ENCODE results near the gene AKAP12.

AKAP12 gene, protein sequence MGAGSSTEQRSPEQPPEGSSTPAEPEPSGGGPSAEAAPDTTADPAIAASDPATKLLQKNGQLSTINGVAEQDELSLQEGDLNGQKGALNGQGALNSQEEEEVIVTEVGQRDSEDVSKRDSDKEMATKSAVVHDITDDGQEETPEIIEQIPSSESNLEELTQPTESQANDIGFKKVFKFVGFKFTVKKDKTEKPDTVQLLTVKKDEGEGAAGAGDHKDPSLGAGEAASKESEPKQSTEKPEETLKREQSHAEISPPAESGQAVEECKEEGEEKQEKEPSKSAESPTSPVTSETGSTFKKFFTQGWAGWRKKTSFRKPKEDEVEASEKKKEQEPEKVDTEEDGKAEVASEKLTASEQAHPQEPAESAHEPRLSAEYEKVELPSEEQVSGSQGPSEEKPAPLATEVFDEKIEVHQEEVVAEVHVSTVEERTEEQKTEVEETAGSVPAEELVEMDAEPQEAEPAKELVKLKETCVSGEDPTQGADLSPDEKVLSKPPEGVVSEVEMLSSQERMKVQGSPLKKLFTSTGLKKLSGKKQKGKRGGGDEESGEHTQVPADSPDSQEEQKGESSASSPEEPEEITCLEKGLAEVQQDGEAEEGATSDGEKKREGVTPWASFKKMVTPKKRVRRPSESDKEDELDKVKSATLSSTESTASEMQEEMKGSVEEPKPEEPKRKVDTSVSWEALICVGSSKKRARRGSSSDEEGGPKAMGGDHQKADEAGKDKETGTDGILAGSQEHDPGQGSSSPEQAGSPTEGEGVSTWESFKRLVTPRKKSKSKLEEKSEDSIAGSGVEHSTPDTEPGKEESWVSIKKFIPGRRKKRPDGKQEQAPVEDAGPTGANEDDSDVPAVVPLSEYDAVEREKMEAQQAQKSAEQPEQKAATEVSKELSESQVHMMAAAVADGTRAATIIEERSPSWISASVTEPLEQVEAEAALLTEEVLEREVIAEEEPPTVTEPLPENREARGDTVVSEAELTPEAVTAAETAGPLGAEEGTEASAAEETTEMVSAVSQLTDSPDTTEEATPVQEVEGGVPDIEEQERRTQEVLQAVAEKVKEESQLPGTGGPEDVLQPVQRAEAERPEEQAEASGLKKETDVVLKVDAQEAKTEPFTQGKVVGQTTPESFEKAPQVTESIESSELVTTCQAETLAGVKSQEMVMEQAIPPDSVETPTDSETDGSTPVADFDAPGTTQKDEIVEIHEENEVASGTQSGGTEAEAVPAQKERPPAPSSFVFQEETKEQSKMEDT (N-terminal part only)

DNA sequence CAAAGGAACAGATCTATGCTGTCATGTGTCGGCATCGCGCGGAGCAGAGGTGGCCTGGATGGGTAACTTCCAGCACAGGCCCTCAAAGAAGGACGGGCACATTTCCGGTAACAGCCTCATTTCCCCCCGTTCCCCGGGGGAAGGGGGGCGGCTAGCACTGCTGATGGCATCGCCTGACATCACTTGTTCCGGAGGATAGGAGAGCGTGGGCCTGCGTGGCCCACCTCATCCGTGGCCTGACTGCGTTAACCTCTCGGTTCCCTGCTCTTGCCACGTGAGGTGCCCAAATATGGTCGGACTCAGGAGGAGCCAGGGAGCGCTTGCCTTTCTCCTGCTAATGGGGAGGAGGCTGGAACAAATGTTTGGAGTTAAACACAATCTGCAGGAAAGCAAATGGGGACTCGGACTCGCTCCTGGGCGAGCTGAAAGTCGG, at the start of gene AKAP12:
Gene AKAP12, plus strand, starts transcription at position 365 of the 433 bp plus-strand sequence. CDS start 596 bp downstream, outside the sequence.
- TF ChIP-seq, protein P1, sequence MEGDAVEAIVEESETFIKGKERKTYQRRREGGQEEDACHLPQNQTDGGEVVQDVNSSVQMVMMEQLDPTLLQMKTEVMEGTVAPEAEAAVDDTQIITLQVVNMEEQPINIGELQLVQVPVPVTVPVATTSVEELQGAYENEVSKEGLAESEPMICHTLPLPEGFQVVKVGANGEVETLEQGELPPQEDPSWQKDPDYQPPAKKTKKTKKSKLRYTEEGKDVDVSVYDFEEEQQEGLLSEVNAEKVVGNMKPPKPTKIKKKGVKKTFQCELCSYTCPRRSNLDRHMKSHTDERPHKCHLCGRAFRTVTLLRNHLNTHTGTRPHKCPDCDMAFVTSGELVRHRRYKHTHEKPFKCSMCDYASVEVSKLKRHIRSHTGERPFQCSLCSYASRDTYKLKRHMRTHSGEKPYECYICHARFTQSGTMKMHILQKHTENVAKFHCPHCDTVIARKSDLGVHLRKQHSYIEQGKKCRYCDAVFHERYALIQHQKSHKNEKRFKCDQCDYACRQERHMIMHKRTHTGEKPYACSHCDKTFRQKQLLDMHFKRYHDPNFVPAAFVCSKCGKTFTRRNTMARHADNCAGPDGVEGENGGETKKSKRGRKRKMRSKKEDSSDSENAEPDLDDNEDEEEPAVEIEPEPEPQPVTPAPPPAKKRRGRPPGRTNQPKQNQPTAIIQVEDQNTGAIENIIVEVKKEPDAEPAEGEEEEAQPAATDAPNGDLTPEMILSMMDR (IDR thresholded peaks at IDR 0.05; ENCODE audit: extremely low read depth, missing control alignments) = no peak
- DNase-seq (ENCODE audit: low spot score) = no peak

DNA sequence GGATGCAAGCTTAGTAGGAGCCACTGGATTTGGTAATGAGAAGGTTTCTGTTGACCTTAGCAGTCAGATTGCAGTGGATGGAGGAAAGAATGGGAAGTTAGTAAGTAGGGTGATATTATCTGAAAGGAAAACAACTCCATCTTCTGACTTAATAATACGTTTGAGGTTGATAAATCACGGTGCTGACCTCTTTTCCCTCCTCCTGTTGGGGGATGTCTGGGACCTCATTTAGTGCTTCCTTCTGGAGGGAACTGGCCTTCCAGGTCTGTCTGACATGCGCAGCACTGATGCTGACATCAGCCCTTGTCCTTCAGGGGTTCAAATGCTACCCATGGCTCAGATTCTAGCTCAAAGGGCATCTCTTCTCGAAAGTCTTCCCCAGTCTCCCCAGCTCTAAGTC, 48.2 kb upstream of the AKAP12 start:
- no peak for DNase-seq (ENCODE audit: low spot score)
- TF ChIP-seq, protein P1 (IDR thresholded peaks at IDR 0.05; ENCODE audit: extremely low read depth, missing control alignments) = no peak

DNA sequence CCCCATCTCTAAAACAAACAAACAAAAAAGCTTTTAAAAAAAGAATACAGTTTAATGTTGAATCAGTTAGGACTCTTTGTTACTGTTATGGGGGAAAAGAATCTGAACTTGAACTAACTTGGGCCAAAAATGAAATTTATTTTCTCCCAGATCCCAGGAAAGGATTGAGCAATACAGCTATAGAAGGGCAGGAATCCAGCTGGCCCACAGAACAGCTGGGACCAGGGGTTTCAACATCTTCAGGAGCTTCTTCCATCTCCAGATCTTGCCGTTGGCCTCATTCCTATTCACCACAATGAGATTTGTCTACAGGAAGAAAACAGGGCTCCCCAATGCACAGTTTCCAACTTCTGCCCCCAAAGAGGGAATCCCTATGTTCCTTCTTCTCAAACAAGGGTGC, 43.2 kb upstream of the AKAP12 start:
- TF ChIP-seq, protein P1 (IDR thresholded peaks at IDR 0.05; ENCODE audit: extremely low read depth, missing control alignments) = no peak
- no peak for DNase-seq (ENCODE audit: low spot score)

DNA sequence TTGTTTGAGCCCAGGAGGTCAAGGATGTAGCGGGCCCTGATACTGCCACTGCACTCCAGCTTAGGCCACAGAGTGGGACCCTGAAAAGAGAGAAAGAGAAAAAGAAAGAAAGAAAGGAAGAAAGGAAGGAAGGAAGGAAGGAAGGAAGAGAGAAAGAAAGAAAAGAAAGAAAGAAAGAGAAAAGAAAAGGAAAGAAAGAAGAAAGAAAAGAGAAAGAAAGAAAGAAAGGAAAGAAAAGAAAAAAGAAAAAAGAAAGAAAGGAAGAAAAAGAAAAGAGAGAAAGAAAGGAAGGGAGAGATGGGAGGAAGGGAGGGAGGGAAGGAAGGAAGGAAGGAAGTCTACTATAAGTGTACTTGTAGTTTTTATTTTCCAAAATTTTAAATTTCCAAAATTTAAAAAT, 42.2 kb upstream of the AKAP12 start:
- TF ChIP-seq, protein P1 (IDR thresholded peaks at IDR 0.05; ENCODE audit: extremely low read depth, missing control alignments) = no peak
- no peak for DNase-seq (ENCODE audit: low spot score)

DNA sequence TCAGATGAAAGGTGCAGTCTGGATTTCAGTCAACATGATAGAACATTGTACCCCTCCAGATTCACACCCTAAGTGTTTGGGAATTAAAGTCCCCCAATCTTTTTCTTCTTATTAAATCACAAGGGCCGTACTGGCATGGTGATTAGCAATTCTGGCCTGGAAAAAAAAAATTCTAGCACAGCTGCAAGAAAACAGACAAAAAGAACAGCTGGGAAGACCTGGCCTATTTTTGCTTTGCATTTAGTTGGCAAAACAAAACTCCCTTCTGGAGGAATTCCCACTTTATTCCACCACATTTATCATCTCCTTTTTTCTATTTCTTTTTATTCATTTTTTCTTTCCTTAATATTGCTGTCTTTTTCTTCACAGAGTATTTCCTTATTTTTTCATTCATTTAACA, 39.8 kb upstream of the AKAP12 start:
- TF ChIP-seq, protein P1 (IDR thresholded peaks at IDR 0.05; ENCODE audit: extremely low read depth, missing control alignments) = no peak

DNA sequence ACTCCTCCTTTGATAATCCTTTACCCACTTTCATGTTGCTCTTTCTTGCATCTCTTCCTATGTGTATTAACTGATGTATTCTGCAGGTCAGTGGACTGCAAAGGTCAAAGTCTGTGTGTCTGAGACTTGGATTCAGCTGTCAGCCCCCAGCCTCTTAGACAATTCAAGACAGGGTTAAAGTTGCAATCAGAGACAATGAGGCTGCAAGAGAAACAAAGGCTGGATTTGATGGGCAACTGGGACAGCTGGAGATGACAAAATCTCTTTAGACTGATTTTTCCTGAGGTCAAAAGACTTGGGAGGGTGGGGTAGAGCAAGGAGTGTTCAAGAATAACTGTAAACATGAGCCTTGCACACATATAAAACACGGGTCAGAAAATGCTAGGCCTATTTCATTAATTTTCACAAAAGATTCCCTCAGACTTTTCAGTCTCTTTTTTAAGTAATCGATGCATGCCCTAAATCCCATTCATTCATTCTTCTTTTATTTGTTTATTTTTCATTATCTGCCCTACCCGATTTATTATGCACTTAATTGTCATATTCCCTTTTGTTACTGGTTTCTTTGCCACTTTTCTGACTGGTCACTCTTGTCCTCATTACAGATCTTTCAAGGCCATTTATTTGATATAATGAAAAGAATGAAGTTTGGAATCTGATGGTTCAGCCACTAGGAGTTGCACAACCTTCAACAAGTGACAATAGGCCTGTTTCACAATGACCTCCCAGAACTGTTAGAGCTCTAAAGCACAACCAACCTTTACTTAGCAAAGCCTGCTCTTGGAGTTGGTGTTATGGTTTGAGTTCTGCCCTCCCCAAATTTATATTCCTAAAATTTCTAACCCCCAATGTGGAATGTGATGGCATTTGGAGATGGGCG, 33.8 kb upstream of the AKAP12 start:
- no peak for DNase-seq (ENCODE audit: low spot score)
- TF ChIP-seq, protein P1 (IDR thresholded peaks at IDR 0.05; ENCODE audit: extremely low read depth, missing control alignments) = no peak

More for the DNA sequence above, 39.8 kb upstream of the AKAP12 start:
- DNase-seq (ENCODE audit: low spot score) = no peak
